Kidney (tissue), 14 donors: ENCODE results near the gene LRRN2. TPM values are rescaled to one million over a fixed set of nuclear protein-coding genes. Genes with fewer than 3 reads are reported as not detected.

Experiments used
- DNase-seq, 5 donors: peaks; one replicate each; pipeline ENCODE4 v3.0.0-alpha.2; 2013 to 2020
- FAIRE-seq: peaks from 2 replicates; lab custom pipeline; 2012; peaks lifted over from hg19 to GRCh38; lab: Jason Lieb, UNC
- H3K27ac ChIP-seq, 2 donors: one replicate each; pipeline ENCODE4 v1.7.0; 2013; ENCODE audit warnings: low read depth in 2 of 2, low read length in 2 of 2, inconsistent platforms in 1 of 2
- H3K27me3 ChIP-seq: one replicate; pipeline ENCODE4 v1.7.1; 2013; ENCODE audit warnings: low read length, inconsistent platforms; ENCODE audit not compliant: control insufficient read depth, insufficient read depth
- H3K36me3 ChIP-seq, 3 donors: one replicate each; pipeline versions ENCODE4 v1.7.0 to v1.7.1; 2013; ENCODE audit warnings: low read length in 3 of 3, control low read depth in 1 of 3, inconsistent platforms in 1 of 3; ENCODE audit not compliant: insufficient read depth in 3 of 3, control insufficient read depth in 2 of 3
- H3K4me1 ChIP-seq, 3 donors: one replicate each; pipeline versions ENCODE4 v1.7.0 to v1.7.1; 2013; ENCODE audit warnings: low read length in 3 of 3, inconsistent platforms in 1 of 3, low read depth in 1 of 3; ENCODE audit not compliant: control insufficient read depth in 2 of 3, insufficient read depth in 2 of 3
- H3K4me3 ChIP-seq, 3 donors: one replicate each; pipeline versions ENCODE4 v1.7.0 to v1.8.1; 2013; ENCODE audit warnings: low read length in 3 of 3, control low read depth in 1 of 3, inconsistent platforms in 1 of 3
- H3K9ac ChIP-seq, 3 donors: one replicate each; pipeline versions ENCODE4 v1.7.0 to v1.7.1; 2013; ENCODE audit warnings: low read length in 3 of 3, control low read depth in 1 of 3, inconsistent platforms in 1 of 3
- H3K9me3 ChIP-seq, 3 donors: one replicate each; pipeline versions ENCODE4 v1.7.0 to v1.7.1; 2013; ENCODE audit warnings: low read length in 3 of 3, control low read depth in 1 of 3, inconsistent platforms in 1 of 3; ENCODE audit not compliant: control insufficient read depth in 2 of 3, insufficient read depth in 1 of 3
- CTCF ChIP-seq: IDR thresholded peaks from 3 replicates; pipeline ENCODE4 v1.5.1; 2012; ENCODE audit warnings: mild to moderate bottlenecking, moderate library complexity, borderline replicate concordance; ENCODE audit not compliant: insufficient read depth; ENCODE audit errors: extremely low read depth
- intact Hi-C: fragments of 100-400 bp; cut with DNase I; formaldehyde crosslinking; loops from one replicate; pipeline ENCODE4 v1.11.1; 2022
- polyA plus RNA-seq: library from polyadenylated mRNA; stranded (reverse); fragments of 350-450 nt; fragmentation: Illumina TruSeq; extraction: RNeasy Lipid Tissue Mini Kit (QIAGEN cat#74804); gene quantifications from one replicate; pipeline ENCODE4 v1.2.3, GENCODE V29; 2014; ENCODE audit warnings: low read depth, low replicate concordance; ENCODE audit not compliant: insufficient read depth
- total RNA-seq: library from RNA; stranded (reverse); fragmentation: NEBNext Ultra II Directional; extraction: Animal tissue kit (Norgen Biotek cat#: 25700); gene quantifications from one replicate; pipeline ENCODE4 v1.2.1, GENCODE V29; 2021
- donor health status: control.
- donor health status: control.
- donor health status: control.
- donor health status: control.
- donor health status: control.
- donor health status: DM: yes; HTN: yes; CAD: no.
- donor health status: Normal renal cell carcinoma (clear cell type).

LRRN2 gene
- total and polyA plus RNA-seq, 2 donors from 2014 or later: 14.4 to 16.0 TPM

- no peaks in the 10 kb centered on the region for H3K27me3 ChIP-seq
- no peak overlapping the region for H3K27ac ChIP-seq
- H3K9ac ChIP-seq: no peak overlapping the region
- peaks cover 0 to 2% (median 0%) of the 10 kb centered on the region in 3 donors for H3K4me1 ChIP-seq
- no peak overlapping the region for H3K4me3 ChIP-seq
- H3K36me3 ChIP-seq: no peaks in the 10 kb centered on the region
- DNase-seq: no peak
- FAIRE-seq: no peak
- no peaks in the 10 kb centered on the region for H3K9me3 ChIP-seq
- no peak for TF ChIP-seq CTCF
- intact Hi-C loops: no loop called here
These were observed 26.5 kb downstream of the LRRN2 start for GRCh38 chr1:204659056-204659455.

- no peaks in the 10 kb centered on the region for H3K27me3 ChIP-seq
- H3K4me1 ChIP-seq: no peaks in the 10 kb centered on the region
- H3K4me3 ChIP-seq: no peak overlapping the region
- FAIRE-seq (no peak), DNase-seq (no peak)
- no peak overlapping the region for H3K9ac ChIP-seq
- H3K27ac ChIP-seq: no peak overlapping the region
- no peaks in the 10 kb centered on the region for H3K9me3 ChIP-seq
- intact Hi-C loops: no loop called here
- no peak for TF ChIP-seq CTCF
- H3K36me3 ChIP-seq: no peaks in the 10 kb centered on the region
These were observed 27.2 kb downstream of the LRRN2 start for GRCh38 chr1:204658295-204658694.

GRCh38 chr1:204653590-204654340 lies 31.8 kb downstream of the LRRN2 start:
- Histone ChIP-seq H3K4me1 (peaks cover 4 to 6% (median 6%) of the 10 kb centered on the region in 3 donors), H3K9ac (no peak overlapping the region), H3K27me3 (peaks cover 2% of the 10 kb centered on the region), H3K27ac (no peak overlapping the region), H3K9me3 (no peaks in the 10 kb centered on the region), H3K36me3 (no peaks in the 10 kb centered on the region), H3K4me3 (no peak overlapping the region)
- FAIRE-seq: no peak
- no peak for TF ChIP-seq CTCF
- DNase-seq: no peak
- intact Hi-C loops: no loop called here

- DNase-seq (no peak), FAIRE-seq (no peak)
- H3K9me3 ChIP-seq: no peaks in the 10 kb centered on the region
- H3K36me3 ChIP-seq: no peaks in the 10 kb centered on the region
- intact Hi-C loops: no loop called here
- peaks cover 2% of the 10 kb centered on the region for H3K27me3 ChIP-seq
- H3K4me3 ChIP-seq: no peak overlapping the region
- no peak for TF ChIP-seq CTCF
- peaks cover 4 to 6% (median 6%) of the 10 kb centered on the region in 3 donors for H3K4me1 ChIP-seq
- no peak overlapping the region for H3K27ac ChIP-seq
- H3K9ac ChIP-seq: no peak overlapping the region
These were observed 33.0 kb downstream of the LRRN2 start for GRCh38 chr1:204652497-204652896.
